GM23248 (cell line): ENCODE measurements around the gene TRMT2A.

Experiments
- EZH2 ChIP-seq: fragments of 200-600 bp; sonication (generic); IDR thresholded peaks from 2 replicates; pipeline ENCODE4 v1.6.1; 2018; ENCODE audit warnings: antibody characterized with exemption, mild to moderate bottlenecking; ENCODE audit not compliant: insufficient read depth, poor library complexity, severe bottlenecking
- EZH2phosphoT487 ChIP-seq: fragments of 200-600 bp; sonication (generic); IDR thresholded peaks from 2 replicates; pipeline ENCODE4 v1.6.1; 2018; ENCODE audit warnings: antibody characterized with exemption, moderate library complexity, mild to moderate bottlenecking, low read depth; ENCODE audit not compliant: insufficient read depth

DNA sequence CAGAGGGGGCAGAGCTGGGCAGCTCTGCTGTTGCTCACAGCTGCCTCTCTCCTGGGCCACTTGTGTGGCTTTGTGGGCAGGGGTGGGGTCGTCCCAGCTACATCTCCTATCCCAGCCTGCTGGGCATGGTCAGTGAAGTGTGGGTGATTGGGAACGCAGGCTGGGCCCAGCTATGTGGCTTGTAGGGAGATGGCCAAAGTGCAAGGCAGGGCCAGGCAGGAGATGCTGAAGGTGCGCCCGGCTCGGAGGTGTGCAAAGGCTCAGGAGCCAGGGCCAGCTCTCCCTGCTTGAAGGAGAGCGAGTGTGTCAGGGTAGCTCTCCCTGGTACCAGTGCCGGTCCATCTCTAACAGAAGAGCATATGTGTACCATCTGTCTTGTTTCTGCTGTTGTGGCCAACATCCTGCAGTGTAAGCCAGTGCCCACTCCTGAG lies 9.5 kb downstream of the TRMT2A start:
- no peak for TF ChIP-seq EZH2phosphoT487
- no peak for TF ChIP-seq EZH2
